Coronary artery (tissue), 2 donors: ENCODE measurements around the gene MICALL1.
A peak's percentile ranks its signal among the peaks of the same experiment; 100 is the strongest.

Source experiments
- DNase-seq: peaks from one replicate; pipeline ENCODE4 v3.0.0-alpha.2; 2017; ENCODE audit warnings: low spot score
- H3K27ac ChIP-seq, 2 donors: fragments of 200-600 bp; sonication (generic); one replicate each; pipeline ENCODE4 v1.5.1; 2016 to 2019
- H3K4me3 ChIP-seq: fragments of 200-600 bp; sonication (generic); 2 replicates; pipeline ENCODE4 v1.5.1; 2016; ENCODE audit warnings: mild to moderate bottlenecking, moderate library complexity
- CTCF ChIP-seq: fragments of 200-600 bp; sonication (generic); IDR thresholded peaks from one replicate; pipeline ENCODE4 v1.5.1; 2019; ENCODE audit warnings: antibody characterized with exemption

MICALL1 gene

GRCh38 chr22:37906364-37907008 lies 389 bp downstream of the MICALL1 start:
- DNase-seq = no peak
- peak overlapping the region; percentile 98 for H3K4me3 ChIP-seq
- H3K27ac ChIP-seq = peak overlapping the region; percentile 84 to 92
- no peak for TF ChIP-seq CTCF

- H3K4me3 ChIP-seq = peak overlapping the region; percentile 98
- no peak for TF ChIP-seq CTCF
- H3K27ac ChIP-seq = peak overlapping the region; percentile 84 to 92
- no peak for DNase-seq
Measured at GRCh38 chr22:37907036-37907954, 1.2 kb downstream of the MICALL1 start.

GRCh38 chr22:37909766-37910165 lies 3.7 kb downstream of the MICALL1 start:
- no peak for TF ChIP-seq CTCF
- no peak for DNase-seq
- peak overlapping the region; percentile 58 to 86 for H3K27ac ChIP-seq
- H3K4me3 ChIP-seq = no peak overlapping the region

GRCh38 chr22:37910890-37911672 lies 5.0 kb downstream of the MICALL1 start:
- TF ChIP-seq CTCF = no peak
- peak overlapping the region; percentile 30 for H3K4me3 ChIP-seq
- DNase-seq = no peak
- H3K27ac ChIP-seq = peak overlapping the region; percentile 58 to 86

- DNase-seq = no peak
- Histone ChIP-seq H3K27ac (peak overlapping the region; percentile 10 to 86), H3K4me3 (no peak overlapping the region)
- TF ChIP-seq CTCF = no peak
Measured at GRCh38 chr22:37911697-37912096, 5.6 kb downstream of the MICALL1 start.

GRCh38 chr22:37912171-37912570 lies 6.1 kb downstream of the MICALL1 start:
- DNase-seq = no peak
- TF ChIP-seq CTCF = no peak
- H3K27ac ChIP-seq = peak overlapping the region in 1 of 2 donors; percentile 86
- H3K4me3 ChIP-seq = no peak overlapping the region
